SHP77 treated with DMSO at 0.1 percent for 48 hours (cell line): ENCODE measurements around the gene NHERF1.

Source experiments
- DNase-seq: peaks from one replicate; lab custom pipeline; 2025; lab: John Stamatoyannopoulos, UW

Gene NHERF1

GRCh38 chr17:74785096-74785980 lies 36.9 kb downstream of the NHERF1 start:
- DNase-seq, result no peak

GRCh38 chr17:74785981-74786360 lies 37.5 kb downstream of the NHERF1 start:
- no peak for DNase-seq

- DNase-seq, result no peak
Observed at GRCh38 chr17:74786431-74787055, 38.1 kb downstream of the NHERF1 start.

GRCh38 chr17:74790161-74791058 lies 42.0 kb downstream of the NHERF1 start:
- DNase-seq, result no peak

- no peak for DNase-seq
Observed at GRCh38 chr17:74792586-74793105, 44.2 kb downstream of the NHERF1 start.

- DNase-seq, result no peak
Observed at GRCh38 chr17:74795327-74796020, 47.0 kb downstream of the NHERF1 start.

GRCh38 chr17:74796211-74796610 lies 47.8 kb downstream of the NHERF1 start:
- no peak for DNase-seq

GRCh38 chr17:74796866-74797265 lies 48.4 kb downstream of the NHERF1 start:
- DNase-seq, result no peak

- DNase-seq, result no peak
Observed at GRCh38 chr17:74797824-74798223, 49.4 kb downstream of the NHERF1 start.

- no peak for DNase-seq
Observed at GRCh38 chr17:74798239-74798707, 49.8 kb downstream of the NHERF1 start.

- DNase-seq, result no peak
Observed at GRCh38 chr17:74799097-74799496, 50.7 kb downstream of the NHERF1 start.

- DNase-seq, result no peak
Observed at GRCh38 chr17:74800531-74800930, 52.1 kb downstream of the NHERF1 start.

- no peak for DNase-seq
Observed at GRCh38 chr17:74801896-74802295, 53.5 kb downstream of the NHERF1 start.

- no peak for DNase-seq
Observed at GRCh38 chr17:74803388-74803930, 55.0 kb downstream of the NHERF1 start.

GRCh38 chr17:74803971-74804370 lies 55.5 kb downstream of the NHERF1 start:
- DNase-seq, result no peak

GRCh38 chr17:74804683-74805082 lies 56.3 kb downstream of the NHERF1 start:
- no peak for DNase-seq

- DNase-seq, result no peak
Observed at GRCh38 chr17:74805591-74805991, 57.2 kb downstream of the NHERF1 start.

GRCh38 chr17:74806334-74806733 lies 57.9 kb downstream of the NHERF1 start:
- no peak for DNase-seq

GRCh38 chr17:74807441-74807840 lies 59.0 kb downstream of the NHERF1 start:
- DNase-seq, result no peak

- DNase-seq, result peak; percentile 60
Observed at GRCh38 chr17:74807925-74808324, 59.5 kb downstream of the NHERF1 start.
